HL-60 (cell line): ENCODE results near the gene EIF4G3.

ENCODE experiments used
- GABPA ChIP-seq: IDR thresholded peaks from 2 replicates; pipeline ENCODE4 v1.6.1; 2012; ENCODE audit warnings: low read depth
- POLR2AphosphoS5 ChIP-seq: IDR thresholded peaks from 2 replicates; pipeline ENCODE4 v1.6.1; 2012; ENCODE audit warnings: low read depth
- SPI1 ChIP-seq: IDR thresholded peaks from 2 replicates; pipeline ENCODE4 v1.6.1; 2012; ENCODE audit warnings: low read depth, mild to moderate bottlenecking, borderline replicate concordance
- TF ChIP-seq, protein P1 (sequence below): IDR thresholded peaks from one replicate; pipeline ENCODE4 v1.5.1; 2011; ENCODE audit warnings: low read length, control low read depth, inconsistent platforms; ENCODE audit not compliant: insufficient read depth
- TF ChIP-seq, protein P2 (sequence below): IDR thresholded peaks from 2 replicates; pipeline ENCODE4 v1.6.1; 2012; ENCODE audit warnings: low read depth; ENCODE audit not compliant: insufficient replicate concordance

DNA sequence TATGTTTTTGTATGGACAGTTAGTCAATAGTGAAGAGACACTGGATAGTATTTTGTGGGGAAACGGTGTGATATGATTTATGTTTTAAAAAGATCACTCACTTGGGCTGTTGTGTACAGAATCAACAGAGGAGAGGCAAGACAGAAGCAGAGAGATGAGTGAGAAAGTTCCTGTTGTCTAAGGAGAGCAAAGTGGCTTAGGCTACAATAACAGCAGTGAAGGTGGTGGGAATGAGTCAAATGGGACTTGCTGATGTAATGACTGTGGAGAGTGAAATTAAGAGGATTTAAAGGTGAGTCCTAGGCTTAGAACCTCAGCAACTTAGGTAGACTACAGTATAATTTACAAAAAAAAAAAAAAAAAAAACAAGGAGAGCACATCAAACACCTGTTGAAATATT lies 220.4 kb downstream of the EIF4G3 start:
- TF ChIP-seq, protein P1, sequence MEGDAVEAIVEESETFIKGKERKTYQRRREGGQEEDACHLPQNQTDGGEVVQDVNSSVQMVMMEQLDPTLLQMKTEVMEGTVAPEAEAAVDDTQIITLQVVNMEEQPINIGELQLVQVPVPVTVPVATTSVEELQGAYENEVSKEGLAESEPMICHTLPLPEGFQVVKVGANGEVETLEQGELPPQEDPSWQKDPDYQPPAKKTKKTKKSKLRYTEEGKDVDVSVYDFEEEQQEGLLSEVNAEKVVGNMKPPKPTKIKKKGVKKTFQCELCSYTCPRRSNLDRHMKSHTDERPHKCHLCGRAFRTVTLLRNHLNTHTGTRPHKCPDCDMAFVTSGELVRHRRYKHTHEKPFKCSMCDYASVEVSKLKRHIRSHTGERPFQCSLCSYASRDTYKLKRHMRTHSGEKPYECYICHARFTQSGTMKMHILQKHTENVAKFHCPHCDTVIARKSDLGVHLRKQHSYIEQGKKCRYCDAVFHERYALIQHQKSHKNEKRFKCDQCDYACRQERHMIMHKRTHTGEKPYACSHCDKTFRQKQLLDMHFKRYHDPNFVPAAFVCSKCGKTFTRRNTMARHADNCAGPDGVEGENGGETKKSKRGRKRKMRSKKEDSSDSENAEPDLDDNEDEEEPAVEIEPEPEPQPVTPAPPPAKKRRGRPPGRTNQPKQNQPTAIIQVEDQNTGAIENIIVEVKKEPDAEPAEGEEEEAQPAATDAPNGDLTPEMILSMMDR = no peak
- TF ChIP-seq POLR2AphosphoS5 (no peak), GABPA (no peak), SPI1 (no peak)
- TF ChIP-seq, protein P2, sequence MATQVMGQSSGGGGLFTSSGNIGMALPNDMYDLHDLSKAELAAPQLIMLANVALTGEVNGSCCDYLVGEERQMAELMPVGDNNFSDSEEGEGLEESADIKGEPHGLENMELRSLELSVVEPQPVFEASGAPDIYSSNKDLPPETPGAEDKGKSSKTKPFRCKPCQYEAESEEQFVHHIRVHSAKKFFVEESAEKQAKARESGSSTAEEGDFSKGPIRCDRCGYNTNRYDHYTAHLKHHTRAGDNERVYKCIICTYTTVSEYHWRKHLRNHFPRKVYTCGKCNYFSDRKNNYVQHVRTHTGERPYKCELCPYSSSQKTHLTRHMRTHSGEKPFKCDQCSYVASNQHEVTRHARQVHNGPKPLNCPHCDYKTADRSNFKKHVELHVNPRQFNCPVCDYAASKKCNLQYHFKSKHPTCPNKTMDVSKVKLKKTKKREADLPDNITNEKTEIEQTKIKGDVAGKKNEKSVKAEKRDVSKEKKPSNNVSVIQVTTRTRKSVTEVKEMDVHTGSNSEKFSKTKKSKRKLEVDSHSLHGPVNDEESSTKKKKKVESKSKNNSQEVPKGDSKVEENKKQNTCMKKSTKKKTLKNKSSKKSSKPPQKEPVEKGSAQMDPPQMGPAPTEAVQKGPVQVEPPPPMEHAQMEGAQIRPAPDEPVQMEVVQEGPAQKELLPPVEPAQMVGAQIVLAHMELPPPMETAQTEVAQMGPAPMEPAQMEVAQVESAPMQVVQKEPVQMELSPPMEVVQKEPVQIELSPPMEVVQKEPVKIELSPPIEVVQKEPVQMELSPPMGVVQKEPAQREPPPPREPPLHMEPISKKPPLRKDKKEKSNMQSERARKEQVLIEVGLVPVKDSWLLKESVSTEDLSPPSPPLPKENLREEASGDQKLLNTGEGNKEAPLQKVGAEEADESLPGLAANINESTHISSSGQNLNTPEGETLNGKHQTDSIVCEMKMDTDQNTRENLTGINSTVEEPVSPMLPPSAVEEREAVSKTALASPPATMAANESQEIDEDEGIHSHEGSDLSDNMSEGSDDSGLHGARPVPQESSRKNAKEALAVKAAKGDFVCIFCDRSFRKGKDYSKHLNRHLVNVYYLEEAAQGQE = no peak
